Raji (cell line): Measurements from ENCODE around the gene IFT80.

Source experiments
- POLR2A ChIP-seq: IDR thresholded peaks from 2 replicates; pipeline ENCODE4 v1.6.1; 2011; ENCODE audit warnings: low read depth, low read length, control low read depth; ENCODE audit not compliant: insufficient read depth

Gene IFT80

GRCh38 chr3:160253298-160253697 is 145.7 kb downstream of the IFT80 start:
- no peak for TF ChIP-seq POLR2A

GRCh38 chr3:160247766-160248165 is 151.3 kb downstream of the IFT80 start:
- TF ChIP-seq POLR2A, result no peak

- no peak for TF ChIP-seq POLR2A
These were observed 153.7 kb downstream of the IFT80 start for GRCh38 chr3:160245261-160245800.

GRCh38 chr3:160232014-160232413 is 167.0 kb downstream of the IFT80 start:
- no peak for TF ChIP-seq POLR2A

- TF ChIP-seq POLR2A, result no peak
These were observed 171.6 kb downstream of the IFT80 start for GRCh38 chr3:160227419-160227818.

- no peak for TF ChIP-seq POLR2A
These were observed 172.8 kb downstream of the IFT80 start for GRCh38 chr3:160226026-160226907.

GRCh38 chr3:160225176-160226025 is 173.6 kb downstream of the IFT80 start, which contains the start of gene C3orf80:
C3orf80 (plus strand) TSS chr3:160225422; CDS start chr3:160225636, 214 bp downstream.
- TF ChIP-seq POLR2A, result no peak

- TF ChIP-seq POLR2A, result no peak
These were observed 174.2 kb downstream of the IFT80 start for GRCh38 chr3:160224811-160225175.

- TF ChIP-seq POLR2A, result no peak
These were observed 174.8 kb downstream of the IFT80 start for GRCh38 chr3:160224256-160224655.

GRCh38 chr3:160221019-160221418 is 178.0 kb downstream of the IFT80 start:
- no peak for TF ChIP-seq POLR2A

- no peak for TF ChIP-seq POLR2A
These were observed 179.0 kb downstream of the IFT80 start for GRCh38 chr3:160220038-160220437.

- no peak for TF ChIP-seq POLR2A
These were observed 180.9 kb downstream of the IFT80 start for GRCh38 chr3:160218136-160218535.

- TF ChIP-seq POLR2A, result no peak
These were observed 181.3 kb downstream of the IFT80 start for GRCh38 chr3:160217675-160218074.

GRCh38 chr3:160213191-160213590 is 185.8 kb downstream of the IFT80 start:
- TF ChIP-seq POLR2A, result no peak

- TF ChIP-seq POLR2A, result no peak
These were observed 188.2 kb downstream of the IFT80 start for GRCh38 chr3:160210799-160211221.

- TF ChIP-seq POLR2A, result no peak
These were observed 188.7 kb downstream of the IFT80 start for GRCh38 chr3:160210341-160210740.
